GM13976 (cell line): ENCODE results near the gene FGFR2.

ENCODE experiments used
- DNase-seq: peaks from one replicate; pipeline ENCODE4 v3.0.0; 2012; ENCODE audit warnings: low spot score
- CTCF ChIP-seq: IDR thresholded peaks from 2 replicates; pipeline ENCODE4 v1.5.1; 2012; ENCODE audit warnings: borderline replicate concordance, mild to moderate bottlenecking; ENCODE audit not compliant: insufficient read depth; ENCODE audit errors: extremely low read depth, missing control alignments, control extremely low read depth
- in situ Hi-C: fragments of 300-500 bp; cut with MboI; formaldehyde crosslinking; loops from one replicate; pipeline ENCODE4 v1.12.0; 2022; ENCODE audit warnings: low sequenced_read_pairs, mixed read lengths, inconsistent platforms; ENCODE audit not compliant: unreplicated experiment

FGFR2 gene

GRCh38 chr10:121637437-121637836, 39.2 kb upstream of the FGFR2 start:
- TF ChIP-seq CTCF, result no peak
- in situ Hi-C loops, result no loop called here
- DNase-seq, result no peak

- DNase-seq, result no peak
- in situ Hi-C loops, result no loop called here
Observed at GRCh38 chr10:121633056-121633455, 34.8 kb upstream of the FGFR2 start.

GRCh38 chr10:121631365-121632029, 33.3 kb upstream of the FGFR2 start:
- no peak for TF ChIP-seq CTCF
- in situ Hi-C loops, result no loop called here
- no peak for DNase-seq

More at GRCh38 chr10:121633056-121633455, 34.8 kb upstream of the FGFR2 start:
- no peak for TF ChIP-seq CTCF

GRCh38 chr10:121628859-121629258, 30.6 kb upstream of the FGFR2 start:
- in situ Hi-C loops, result no loop called here
- TF ChIP-seq CTCF, result no peak
- no peak for DNase-seq

- no peak for DNase-seq
- in situ Hi-C loops, result no loop called here
- TF ChIP-seq CTCF, result no peak
Observed at GRCh38 chr10:121627876-121628581, 29.8 kb upstream of the FGFR2 start.

GRCh38 chr10:121624836-121625486, 26.7 kb upstream of the FGFR2 start:
- no peak for DNase-seq
- TF ChIP-seq CTCF, result no peak
- in situ Hi-C loops, result loop anchor here (25.0 kb wide), 1 partner anchor 663 kb away; no protein-coding TSS in a partner anchor
